Stimulated activated CD4-positive, alpha-beta T cell treated with anti-CD3 and anti-CD28 coated beads, Interleukin-12 subunit alpha, Interleukin-12 subunit beta, amount 100 ng/mL, for 4 hours (primary cell): Measurements from ENCODE around the gene ACTBL2.

Experiments used
- DNase-seq: peaks from one replicate; pipeline ENCODE4 v3.0.0-alpha.2; 2020

The ACTBL2 gene

GRCh38 chr5:57448287-57448686, 34.3 kb downstream of the ACTBL2 start:
- no peak for DNase-seq

GRCh38 chr5:57447658-57448057, 35.0 kb downstream of the ACTBL2 start:
- DNase-seq: no peak

GRCh38 chr5:57446966-57447365, 35.6 kb downstream of the ACTBL2 start:
- DNase-seq: no peak

GRCh38 chr5:57445705-57446037, 36.9 kb downstream of the ACTBL2 start:
- DNase-seq: no peak

- no peak for DNase-seq
Measured at GRCh38 chr5:57445006-57445704, 37.5 kb downstream of the ACTBL2 start.

GRCh38 chr5:57442080-57442839, 40.4 kb downstream of the ACTBL2 start:
- no peak for DNase-seq

GRCh38 chr5:57441557-57441956, 41.1 kb downstream of the ACTBL2 start:
- no peak for DNase-seq

- no peak for DNase-seq
Measured at GRCh38 chr5:57439601-57440000, 43.0 kb downstream of the ACTBL2 start.

- no peak for DNase-seq
Measured at GRCh38 chr5:57437976-57438805, 44.4 kb downstream of the ACTBL2 start.

GRCh38 chr5:57436586-57436985, 46.0 kb downstream of the ACTBL2 start:
- no peak for DNase-seq

GRCh38 chr5:57435701-57436134, 46.9 kb downstream of the ACTBL2 start:
- DNase-seq: no peak

- DNase-seq: no peak
Measured at GRCh38 chr5:57434683-57435082, 47.9 kb downstream of the ACTBL2 start.

GRCh38 chr5:57434227-57434640, 48.4 kb downstream of the ACTBL2 start:
- no peak for DNase-seq

GRCh38 chr5:57432876-57433275, 49.7 kb downstream of the ACTBL2 start:
- no peak for DNase-seq

- DNase-seq: no peak
Measured at GRCh38 chr5:57431759-57432158, 50.9 kb downstream of the ACTBL2 start.
